Heart left ventricle (tissue), 13 donors: Measurements from ENCODE around the gene HOXC13.

ENCODE experiments used
- CTCF ChIP-seq, 12 donors: fragments of 200-600 bp; sonication (generic) in 4 of 12; IDR thresholded peaks; one replicate each; pipeline versions ENCODE4 v1.5.0 to v1.8.0; 2018 to 2022; ENCODE audit warnings: antibody characterized with exemption in 12 of 12, mild to moderate bottlenecking in 5 of 12
- POLR2A ChIP-seq, 2 donors: fragments of 450-650 bp; IDR thresholded peaks; one replicate each; pipeline ENCODE4 v1.6.1; 2017; ENCODE audit warnings: antibody characterized with exemption in 2 of 2, mild to moderate bottlenecking in 2 of 2, moderate library complexity in 2 of 2
- donor health status: ischemic (EF 13 %, LVEDD 7.1; RV severe dilation, severe dysfunction).
- donor health status: DM: no; HTN: yes; CAD: no.
- donor health status: DM: no; HTN: no; CAD: no.
- donor health status: ischemic (EF 25% LVEDD 6.9; RV normal size, moderate dysfunction).
- donor health status: ischemic (EF 25% LVEDD 5.7; RV mildly dilated, moderate dysfunction).
- donor health status: ischemic (EF 35%, LVEDD 5.7; RV mildly dilated, moderate dysfunction).
- donor health status: nonischemic (EF 11% LVEDD 7.7; RV severe dilation, severe dysfunction).
- donor health status: DM: yes; HTN: yes; CAD: no.
- donor health status: PGD.
- donor health status: ischemic (EF 29% LVEDD 5.4; RV normal size, mild dysfunction).
- donor health status: nonischemic (EF 23%, LVEDD 6.1; RV moderate dilation, normal function).

GRCh38 chr12:53939141-53940108 is 794 bp downstream of the HOXC13 start:
- no peak for TF ChIP-seq POLR2A (IDR thresholded peaks at IDR 0.05)
- no peak for TF ChIP-seq CTCF (IDR thresholded peaks at IDR 0.05)
